AG09319 (cell line): ENCODE results near the gene LAMA5.

Experiments used
- DNase-seq: peaks from one replicate; pipeline ENCODE4 v3.0.0-alpha.2; 2010; ENCODE audit warnings: low read depth; ENCODE audit errors: extremely low read depth
- CTCF ChIP-seq: IDR thresholded peaks from 2 replicates; pipeline ENCODE4 v1.5.1; 2011; ENCODE audit warnings: low read depth, mild to moderate bottlenecking, inconsistent platforms, low read length, moderate library complexity

The LAMA5 gene

GRCh38 chr20:62266851-62267250 lies 100.3 kb downstream of the LAMA5 start:
- DNase-seq, result no peak
- no peak for TF ChIP-seq CTCF

- DNase-seq, result no peak
Observed at GRCh38 chr20:62266340-62266739, 100.8 kb downstream of the LAMA5 start.

DNA sequence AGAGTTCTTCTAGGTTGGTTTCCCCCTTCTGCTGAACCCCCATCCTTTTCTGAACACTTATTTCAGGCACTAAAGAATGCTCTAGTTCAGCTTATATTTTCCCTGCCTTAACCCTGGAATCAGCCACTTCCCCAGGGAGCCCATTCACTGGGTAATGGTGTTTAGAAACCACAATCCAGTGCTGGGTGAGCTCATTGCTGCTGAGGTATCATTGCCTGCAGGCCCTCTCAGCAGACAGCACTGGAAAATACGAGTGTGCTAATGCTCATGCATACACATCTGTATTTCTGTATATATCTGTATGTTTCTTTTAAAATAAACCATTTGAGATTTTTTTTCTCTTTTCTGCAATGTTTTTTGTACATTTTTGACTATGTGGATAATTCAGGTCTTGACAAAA lies 101.7 kb downstream of the LAMA5 start:
- no peak for TF ChIP-seq CTCF

More at GRCh38 chr20:62266340-62266739, 100.8 kb downstream of the LAMA5 start:
- TF ChIP-seq CTCF, result no peak

GRCh38 chr20:62263396-62263795 lies 103.7 kb downstream of the LAMA5 start:
- TF ChIP-seq CTCF, result no peak
- DNase-seq, result no peak

More for the DNA sequence above, 101.7 kb downstream of the LAMA5 start:
- no peak for DNase-seq

DNA sequence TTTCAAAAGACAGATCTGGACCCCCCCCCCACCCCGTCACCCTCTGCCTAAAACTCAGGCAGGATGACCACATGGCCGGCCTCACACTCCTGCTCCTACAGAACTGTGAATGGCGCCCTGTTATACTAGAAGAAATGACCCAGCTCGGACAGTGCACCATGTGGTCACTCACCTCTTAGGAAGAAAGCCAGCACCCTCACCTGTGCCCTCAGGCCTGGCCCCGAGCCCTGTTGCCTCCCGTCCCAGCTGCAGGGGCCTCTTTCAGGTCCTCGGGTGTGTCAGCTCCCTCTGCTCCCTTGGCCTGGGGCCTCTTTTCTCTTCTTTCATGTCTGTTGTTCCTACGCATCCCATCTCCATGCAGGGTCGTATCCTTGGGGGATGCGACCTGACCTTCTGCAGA lies 105.0 kb downstream of the LAMA5 start:
- no peak for TF ChIP-seq CTCF
- DNase-seq, result no peak

GRCh38 chr20:62259294-62259565 lies 107.9 kb downstream of the LAMA5 start:
- TF ChIP-seq CTCF, result no peak
- DNase-seq, result no peak
